ENCODE measurements around the gene BPIFB4.

The BPIFB4 gene

DNA sequence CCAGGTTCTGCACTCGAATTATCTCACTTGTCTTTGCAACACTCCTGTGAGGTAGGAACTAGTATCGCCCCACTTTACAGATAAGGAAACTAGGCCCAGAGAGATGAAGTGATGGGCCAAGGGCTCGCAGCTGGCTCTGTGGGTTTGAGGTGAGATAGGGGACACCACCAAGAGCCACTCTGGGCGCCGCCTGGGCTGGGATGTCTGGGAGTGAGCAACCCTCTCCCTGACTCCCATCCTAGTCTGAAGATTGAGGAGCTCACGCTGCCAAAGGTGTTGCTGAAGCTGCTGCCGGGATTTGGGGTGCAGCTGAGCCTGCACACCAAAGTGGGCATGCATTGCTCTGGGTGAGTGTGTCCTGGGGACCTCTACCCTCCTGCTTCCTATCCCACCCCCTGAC lies 20.3 kb upstream of the BPIFB4 start:
- H3K9me3 ChIP-seq (replicated peaks; ENCODE audit: insufficient read depth, low read length), result no peaks in the 10 kb centered on the region
- H3K4me2 ChIP-seq (ENCODE audit: low read depth, low read length), result no peak overlapping the region
- H3K4me3 ChIP-seq (ENCODE audit: low read length), result no peak overlapping the region
- H3K9ac ChIP-seq (ENCODE audit: low read length), result no peak overlapping the region
- H4K20me1 ChIP-seq (ENCODE audit: insufficient read depth, low read length), result no peaks in the 10 kb centered on the region
- H3F3A ChIP-seq (ENCODE audit: insufficient read depth, low read length), result no peaks in the 10 kb centered on the region
- H3K36me3 ChIP-seq (replicated peaks; ENCODE audit: insufficient read depth, low read length), result no peaks in the 10 kb centered on the region
- H3K9me2 ChIP-seq (replicated peaks; ENCODE audit: insufficient read depth, low read length), result no peaks in the 10 kb centered on the region
- no peak overlapping the region for H2AFZ ChIP-seq (ENCODE audit: low read length)
- no peaks in the 10 kb centered on the region for H3K4me1 ChIP-seq (ENCODE audit: low read length)
- DNase-seq, result no peak
- H3K27ac ChIP-seq (ENCODE audit: low read length), result no peak overlapping the region
- peaks cover 52% of the 10 kb centered on the region for H3K27me3 ChIP-seq (replicated peaks; ENCODE audit: insufficient read depth, low read length)
- TF ChIP-seq EZH2phosphoT487 (IDR thresholded peaks at IDR 0.05; ENCODE audit: low read length), result no peak
- no peak for TF ChIP-seq CTCF (IDR thresholded peaks at IDR 0.05; ENCODE audit: low read length)
- no peak for TF ChIP-seq EZH2 (optimal IDR thresholded peaks at IDR 0.05; ENCODE audit: low read depth, low read length)
- H3K79me2 ChIP-seq (ENCODE audit: low read length), result no peaks in the 10 kb centered on the region

GRCh38 chr20:33059741-33060390 lies 19.6 kb upstream of the BPIFB4 start:
- Histone ChIP-seq H3K9me3 (replicated peaks; ENCODE audit: insufficient read depth, low read length) (no peaks in the 10 kb centered on the region), H3K9ac (ENCODE audit: low read length) (no peak overlapping the region), H3K4me1 (ENCODE audit: low read length) (no peaks in the 10 kb centered on the region), H4K20me1 (ENCODE audit: insufficient read depth, low read length) (no peaks in the 10 kb centered on the region), H3K27me3 (replicated peaks; ENCODE audit: insufficient read depth, low read length) (peaks cover 44% of the 10 kb centered on the region), H3K4me3 (ENCODE audit: low read length) (no peak overlapping the region), H3K4me2 (ENCODE audit: low read depth, low read length) (no peak overlapping the region), H3K79me2 (ENCODE audit: low read length) (no peaks in the 10 kb centered on the region), H3K36me3 (replicated peaks; ENCODE audit: insufficient read depth, low read length) (no peaks in the 10 kb centered on the region), H2AFZ (ENCODE audit: low read length) (no peak overlapping the region), H3K9me2 (replicated peaks; ENCODE audit: insufficient read depth, low read length) (no peaks in the 10 kb centered on the region), H3F3A (ENCODE audit: insufficient read depth, low read length) (no peaks in the 10 kb centered on the region), H3K27ac (ENCODE audit: low read length) (no peak overlapping the region)
- DNase-seq, result no peak
- TF ChIP-seq CTCF (IDR thresholded peaks at IDR 0.05; ENCODE audit: low read length), result no peak
- TF ChIP-seq EZH2 (optimal IDR thresholded peaks at IDR 0.05; ENCODE audit: low read depth, low read length), result no peak
- TF ChIP-seq EZH2phosphoT487 (IDR thresholded peaks at IDR 0.05; ENCODE audit: low read length), result no peak

DNA sequence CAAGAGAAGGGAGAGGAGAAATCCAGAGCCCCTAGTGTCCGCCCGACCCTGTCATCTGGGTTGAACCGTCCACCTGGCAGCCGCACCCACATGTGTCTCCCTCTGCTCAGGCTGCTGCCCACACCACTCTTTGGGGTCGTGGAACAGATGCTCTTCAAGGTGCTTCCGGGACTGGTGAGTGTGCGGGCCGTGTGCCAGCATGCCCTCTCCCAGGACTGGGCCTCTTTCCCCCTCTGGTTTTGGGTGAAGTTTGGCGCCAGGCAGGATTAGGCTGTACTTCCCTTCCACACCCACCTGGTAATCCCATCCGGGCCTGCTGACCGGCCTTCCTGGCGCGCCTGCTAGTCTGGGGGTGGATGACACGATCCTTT lies 17.8 kb upstream of the BPIFB4 start:
- Histone ChIP-seq H3K9ac (ENCODE audit: low read length) (no peak overlapping the region), H3K9me2 (replicated peaks; ENCODE audit: insufficient read depth, low read length) (no peaks in the 10 kb centered on the region), H3F3A (ENCODE audit: insufficient read depth, low read length) (no peaks in the 10 kb centered on the region), H3K36me3 (replicated peaks; ENCODE audit: insufficient read depth, low read length) (no peaks in the 10 kb centered on the region), H3K4me1 (ENCODE audit: low read length) (no peaks in the 10 kb centered on the region), H3K4me2 (ENCODE audit: low read depth, low read length) (no peak overlapping the region), H3K27me3 (replicated peaks; ENCODE audit: insufficient read depth, low read length) (peaks cover 27% of the 10 kb centered on the region), H4K20me1 (ENCODE audit: insufficient read depth, low read length) (no peaks in the 10 kb centered on the region), H3K27ac (ENCODE audit: low read length) (no peak overlapping the region), H3K9me3 (replicated peaks; ENCODE audit: insufficient read depth, low read length) (no peaks in the 10 kb centered on the region), H2AFZ (ENCODE audit: low read length) (no peak overlapping the region), H3K79me2 (ENCODE audit: low read length) (no peaks in the 10 kb centered on the region), H3K4me3 (ENCODE audit: low read length) (no peak overlapping the region)
- DNase-seq, result no peak
- TF ChIP-seq CTCF (IDR thresholded peaks at IDR 0.05; ENCODE audit: low read length), result no peak
- TF ChIP-seq EZH2 (optimal IDR thresholded peaks at IDR 0.05; ENCODE audit: low read depth, low read length), result no peak
- no peak for TF ChIP-seq EZH2phosphoT487 (IDR thresholded peaks at IDR 0.05; ENCODE audit: low read length)
